Stomach (tissue), 9 donors: ENCODE data around the gene HVCN1. TPM values are rescaled to one million over a fixed set of nuclear protein-coding genes. Genes with fewer than 3 reads are reported as not detected.
"Not testable (repeated sequence)": the region's sequence is repeated elsewhere in the genome, so short reads cannot be mapped to it uniquely, and the experiment has no call there.

Source experiments
- DNase-seq, 2 donors: peaks; one replicate each; pipeline versions ENCODE4 v3.0.0 to v3.0.0-alpha.2; 2013 to 2019
- H3K27ac ChIP-seq, 5 donors: fragments of 200-600 bp in 4 of 5; sonication (generic) in 4 of 5; one replicate each; pipeline ENCODE4 v1.5.1; 2013 to 2019; ENCODE audit warnings: mild to moderate bottlenecking in 1 of 5, moderate library complexity in 1 of 5
- H3K27me3 ChIP-seq, 3 donors: fragments of 200-600 bp; sonication (generic); one replicate each; pipeline ENCODE4 v1.5.1; 2017 to 2019; ENCODE audit warnings: mixed run types in 1 of 3
- H3K36me3 ChIP-seq, 4 donors: fragments of 200-600 bp; sonication (generic); 1 replicate in 3 of 4; 2 replicates in 1 of 4; pipeline ENCODE4 v1.5.1; 2016 to 2019
- H3K4me1 ChIP-seq, 4 donors: fragments of 200-600 bp; sonication (generic); one replicate each; pipeline ENCODE4 v1.5.1; 2016 to 2019
- H3K4me3 ChIP-seq, 4 donors: fragments of 200-600 bp; sonication (generic) in 3 of 4; one replicate each; pipeline ENCODE4 v1.5.1; 2016 to 2019; ENCODE audit warnings: mild to moderate bottlenecking in 1 of 4
- H3K9me3 ChIP-seq, 4 donors: fragments of 200-600 bp; sonication (generic); one replicate each; pipeline ENCODE4 v1.5.1; 2016 to 2019
- CTCF ChIP-seq, 7 experiments: fragments of 450-650 bp in 4 of 7; fragments of 200-600 bp in 3 of 7; sonication (generic) in 3 of 7; IDR thresholded peaks; one replicate each; pipeline ENCODE4 v1.5.1; 2016 to 2019; ENCODE audit warnings: antibody characterized with exemption in 7 of 7, control low read depth in 2 of 7, mild to moderate bottlenecking in 1 of 7
- EP300 ChIP-seq: sonication (generic); formaldehyde crosslinking; IDR thresholded peaks from one replicate; pipeline ENCODE4 v1.6.1; 2017; ENCODE audit warnings: antibody characterized with exemption
- POLR2A ChIP-seq, 4 donors: fragments of 450-650 bp; IDR thresholded peaks; one replicate each; pipeline ENCODE4 v1.6.1; 2016; ENCODE audit warnings: antibody characterized with exemption in 4 of 4, control low read depth in 2 of 4, mild to moderate bottlenecking in 1 of 4, moderate library complexity in 1 of 4
- POLR2AphosphoS5 ChIP-seq, 3 donors: sonication (generic); formaldehyde crosslinking; IDR thresholded peaks; one replicate each; pipeline ENCODE4 v1.6.1; 2016; ENCODE audit warnings: antibody characterized with exemption in 3 of 3
- WGBS, 5 donors: extraction: QIAGEN DNeasy Blood & Tissue Kit in 3 of 5; methylation state at CpG; one replicate each; pipeline versions ENCODE4 v1.1.5 to v1.1.7; 2013 to 2018; 5-methylcytosine and 5-hydroxymethylcytosine counted together
- intact Hi-C: fragments of 100-400 bp; cut with DNase I; formaldehyde crosslinking; loops from one replicate; pipeline ENCODE4 v1.15.1; 2023; ENCODE audit warnings: low total_unique reads
- polyA plus RNA-seq, 3 donors: library from polyadenylated mRNA; stranded (reverse); fragments of 200-250 nt; gene quantifications; one replicate each; pipeline ENCODE4 v1.2.3, GENCODE V29; 2013
- total RNA-seq, 5 donors: library from RNA; depleted of rRNA; stranded (reverse); fragments of >200 nt; gene quantifications; one replicate each; pipeline versions ENCODE4 v1.1.0 to v1.2.3, GENCODE V29; 2014 to 2016
- donor health status: healthy with polysubstance abuse.
- donor health status: Bipolar disorder and iron deficiency.
- donor health status: healthy.

HVCN1 gene
- total and polyA plus RNA-seq, 8 donors: 1.3 to 7.0 (median 4.8) TPM; not detected in 2

GRCh38 chr12:110658242-110658641, 30.7 kb downstream of the HVCN1 start:
- Histone ChIP-seq H3K36me3 (peaks cover 0 to 25% (median 12%) of the 10 kb centered on the region in 4 donors), H3K27me3 (no peaks in the 10 kb centered on the region), H3K4me1 (peaks cover 0 to 5% (median 0%) of the 10 kb centered on the region in 4 donors), H3K4me3 (no peak overlapping the region), H3K27ac (no peak overlapping the region), H3K9me3 (no peaks in the 10 kb centered on the region)
- no peak for DNase-seq
- WGBS, 5 donors: 76 to 87% (median 80%) methylated on average over 9 of the region's 9 CpGs
- no peak for TF ChIP-seq POLR2AphosphoS5 (IDR thresholded peaks at IDR 0.05)
- no peak for TF ChIP-seq CTCF (IDR thresholded peaks at IDR 0.05)
- TF ChIP-seq EP300: no peak
- TF ChIP-seq POLR2A (IDR thresholded peaks at IDR 0.05): no peak
- intact Hi-C loops: no loop called here

- Histone ChIP-seq H3K4me3 (no peak overlapping the region), H3K27me3 (no peaks in the 10 kb centered on the region), H3K36me3 (peaks cover 0 to 30% (median 12%) of the 10 kb centered on the region in 4 donors), H3K4me1 (peaks cover 0 to 5% (median 0%) of the 10 kb centered on the region in 4 donors), H3K9me3 (no peaks in the 10 kb centered on the region), H3K27ac (no peak overlapping the region)
- TF ChIP-seq POLR2AphosphoS5 (IDR thresholded peaks at IDR 0.05) (no peak), EP300 (no peak), CTCF (IDR thresholded peaks at IDR 0.05) (no peak), POLR2A (IDR thresholded peaks at IDR 0.05) (no peak)
- DNase-seq: no peak
- intact Hi-C loops: no loop called here
- WGBS, 5 donors: 72 to 84% (median 82%) methylated on average over 7 to 9 of the region's 9 CpGs
Measured at GRCh38 chr12:110657747-110658146, 31.2 kb downstream of the HVCN1 start.

- WGBS, 5 donors: 88 to 91% (median 89%) methylated on average over 9 to 11 of the region's 11 CpGs
- intact Hi-C loops: no loop called here
Measured at GRCh38 chr12:110656071-110656655, 32.8 kb downstream of the HVCN1 start.

GRCh38 chr12:110654238-110654637, 34.7 kb downstream of the HVCN1 start:
- H3K36me3 ChIP-seq: peaks cover 0 to 64% (median 36%) of the 10 kb centered on the region in 4 donors
- H3K4me3 ChIP-seq, DNase-seq, intact Hi-C loops, H3K9me3 ChIP-seq, H3K4me1 ChIP-seq, H3K27me3 ChIP-seq, H3K27ac ChIP-seq: not testable (repeated sequence)
- WGBS, 5 donors: 91 to 94% (median 93%) methylated on average over 9 to 10 of the region's 10 CpGs

More at GRCh38 chr12:110656071-110656655, 32.8 kb downstream of the HVCN1 start:
- DNase-seq: no peak
- no peak overlapping the region for H3K27ac ChIP-seq
- H3K27me3 ChIP-seq: no peaks in the 10 kb centered on the region
- no peaks in the 10 kb centered on the region for H3K9me3 ChIP-seq
- peaks cover 0 to 45% (median 24%) of the 10 kb centered on the region in 4 donors for H3K36me3 ChIP-seq
- no peak for TF ChIP-seq POLR2AphosphoS5 (IDR thresholded peaks at IDR 0.05)
- TF ChIP-seq CTCF (IDR thresholded peaks at IDR 0.05): no peak
- TF ChIP-seq EP300: no peak
- no peak for TF ChIP-seq POLR2A (IDR thresholded peaks at IDR 0.05)
- no peak overlapping the region for H3K4me3 ChIP-seq
- H3K4me1 ChIP-seq: peaks cover 0 to 5% (median 0%) of the 10 kb centered on the region in 4 donors

GRCh38 chr12:110649341-110649847, 39.5 kb downstream of the HVCN1 start:
- intact Hi-C loops: no loop called here

More at GRCh38 chr12:110649341-110649847, 39.5 kb downstream of the HVCN1 start:
- DNase-seq: no peak
- 78 to 86% (median 85%) methylated on average over 11 of the region's 11 CpGs for WGBS, 5 donors
- Histone ChIP-seq H3K9me3 (no peaks in the 10 kb centered on the region), H3K4me1 (no peaks in the 10 kb centered on the region), H3K36me3 (peaks cover 12 to 96% (median 65%) of the 10 kb centered on the region in 4 donors), H3K27ac (no peak overlapping the region), H3K27me3 (no peaks in the 10 kb centered on the region), H3K4me3 (no peak overlapping the region)
- TF ChIP-seq EP300 (no peak), POLR2AphosphoS5 (IDR thresholded peaks at IDR 0.05) (no peak), CTCF (IDR thresholded peaks at IDR 0.05) (no peak), POLR2A (IDR thresholded peaks at IDR 0.05) (no peak)
